GM19099 (cell line): ENCODE data around the gene KCP.

ENCODE experiments used
- POLR2A ChIP-seq: IDR thresholded peaks from 3 replicates; pipeline ENCODE4 v1.6.1; 2011; ENCODE audit warnings: low read depth; ENCODE audit not compliant: insufficient read length; ENCODE audit errors: extremely low read depth

The KCP gene

DNA sequence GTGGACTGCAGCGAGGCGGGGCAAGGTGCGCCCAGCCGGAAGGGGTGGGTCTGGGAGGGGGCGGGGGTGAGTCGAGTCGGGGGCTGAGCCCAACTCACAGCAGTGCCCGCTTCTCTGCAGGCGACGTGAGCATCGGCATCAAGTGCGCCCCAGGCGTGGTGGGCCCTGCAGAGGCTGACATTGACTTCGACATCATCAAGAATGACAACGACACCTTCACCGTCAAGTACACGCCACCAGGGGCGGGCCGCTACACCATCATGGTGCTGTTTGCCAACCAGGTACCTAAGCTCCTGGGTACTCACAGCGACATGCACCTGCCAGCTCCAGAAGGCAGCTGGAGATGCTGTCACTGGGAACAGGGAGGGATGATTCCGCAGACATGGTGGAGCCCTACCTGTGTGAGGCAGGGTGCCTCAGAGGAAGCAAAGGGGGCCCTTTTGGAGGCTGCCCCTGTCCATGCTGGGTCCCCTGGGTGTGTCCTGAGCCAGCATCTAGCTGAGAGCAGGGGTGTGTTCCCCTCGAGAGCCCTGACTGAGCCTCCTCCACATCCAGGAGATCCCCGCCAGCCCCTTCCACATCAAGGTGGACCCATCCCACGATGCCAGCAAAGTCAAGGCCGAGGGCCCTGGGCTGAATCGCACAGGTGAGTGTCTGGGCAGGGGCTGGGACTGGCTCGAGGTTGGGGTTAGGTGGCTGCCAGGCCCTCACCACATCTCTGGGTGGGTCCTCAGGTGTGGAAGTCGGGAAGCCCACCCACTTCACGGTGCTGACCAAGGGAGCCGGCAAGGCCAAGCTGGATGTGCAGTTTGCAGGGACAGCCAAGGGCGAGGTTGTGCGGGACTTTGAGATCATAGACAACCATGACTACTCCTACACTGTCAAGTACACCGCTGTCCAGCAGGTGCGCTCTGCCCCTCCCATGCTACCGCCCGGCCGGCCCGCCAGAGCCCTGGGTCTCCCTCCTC, 67.6 kb downstream of the KCP start:
- no peak for TF ChIP-seq POLR2A

DNA sequence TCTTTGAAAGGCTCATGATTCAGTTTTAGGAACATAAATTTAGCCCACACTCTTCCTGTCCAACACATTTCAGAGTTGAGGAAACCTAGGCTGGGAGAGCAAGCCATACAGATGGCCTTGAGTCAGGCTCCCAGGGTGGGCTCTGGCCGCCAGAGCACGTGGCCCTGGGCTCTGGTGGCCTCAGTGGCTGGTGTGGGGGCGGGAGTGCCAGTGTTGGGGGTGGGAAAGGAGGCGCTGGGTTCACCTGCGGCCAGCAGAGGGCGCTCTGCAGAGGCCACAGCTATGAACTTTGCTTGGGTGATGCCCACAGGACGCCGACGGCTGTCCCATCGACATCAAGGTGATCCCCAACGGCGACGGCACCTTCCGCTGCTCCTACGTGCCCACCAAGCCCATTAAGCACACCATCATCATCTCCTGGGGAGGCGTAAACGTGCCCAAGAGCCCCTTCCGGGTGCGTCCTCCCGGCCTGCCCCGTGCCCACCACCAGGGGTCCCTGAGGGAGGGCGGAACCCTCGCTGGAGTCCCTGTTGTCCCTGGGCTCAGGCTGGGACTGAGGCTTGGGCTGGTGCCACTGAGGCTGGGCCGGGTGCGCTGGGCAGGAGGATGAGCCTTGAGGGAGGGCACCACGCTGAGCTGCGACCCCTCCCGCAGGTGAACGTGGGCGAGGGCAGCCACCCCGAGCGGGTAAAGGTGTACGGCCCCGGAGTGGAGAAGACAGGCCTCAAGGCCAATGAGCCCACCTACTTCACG, 68.4 kb downstream of the KCP start:
- no peak for TF ChIP-seq POLR2A

DNA sequence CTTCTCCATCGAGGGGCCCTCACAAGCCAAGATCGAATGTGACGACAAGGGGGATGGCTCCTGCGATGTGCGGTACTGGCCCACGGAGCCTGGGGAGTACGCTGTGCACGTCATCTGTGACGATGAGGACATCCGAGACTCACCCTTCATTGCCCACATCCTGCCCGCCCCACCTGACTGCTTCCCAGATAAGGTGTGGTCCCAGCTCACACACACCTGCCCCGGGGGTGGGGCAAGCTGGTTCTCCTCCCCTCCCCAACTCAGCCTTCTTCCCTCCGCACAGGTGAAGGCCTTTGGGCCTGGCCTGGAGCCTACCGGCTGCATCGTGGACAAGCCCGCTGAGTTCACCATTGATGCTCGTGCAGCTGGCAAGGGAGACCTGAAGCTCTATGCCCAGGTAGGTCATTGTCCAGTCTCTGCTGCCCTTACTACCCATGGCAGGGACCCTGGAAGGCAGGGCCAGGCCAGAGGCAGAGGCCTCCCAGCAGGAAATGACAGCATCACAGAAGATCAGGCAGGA, 69.3 kb downstream of the KCP start:
- TF ChIP-seq POLR2A, result no peak

DNA sequence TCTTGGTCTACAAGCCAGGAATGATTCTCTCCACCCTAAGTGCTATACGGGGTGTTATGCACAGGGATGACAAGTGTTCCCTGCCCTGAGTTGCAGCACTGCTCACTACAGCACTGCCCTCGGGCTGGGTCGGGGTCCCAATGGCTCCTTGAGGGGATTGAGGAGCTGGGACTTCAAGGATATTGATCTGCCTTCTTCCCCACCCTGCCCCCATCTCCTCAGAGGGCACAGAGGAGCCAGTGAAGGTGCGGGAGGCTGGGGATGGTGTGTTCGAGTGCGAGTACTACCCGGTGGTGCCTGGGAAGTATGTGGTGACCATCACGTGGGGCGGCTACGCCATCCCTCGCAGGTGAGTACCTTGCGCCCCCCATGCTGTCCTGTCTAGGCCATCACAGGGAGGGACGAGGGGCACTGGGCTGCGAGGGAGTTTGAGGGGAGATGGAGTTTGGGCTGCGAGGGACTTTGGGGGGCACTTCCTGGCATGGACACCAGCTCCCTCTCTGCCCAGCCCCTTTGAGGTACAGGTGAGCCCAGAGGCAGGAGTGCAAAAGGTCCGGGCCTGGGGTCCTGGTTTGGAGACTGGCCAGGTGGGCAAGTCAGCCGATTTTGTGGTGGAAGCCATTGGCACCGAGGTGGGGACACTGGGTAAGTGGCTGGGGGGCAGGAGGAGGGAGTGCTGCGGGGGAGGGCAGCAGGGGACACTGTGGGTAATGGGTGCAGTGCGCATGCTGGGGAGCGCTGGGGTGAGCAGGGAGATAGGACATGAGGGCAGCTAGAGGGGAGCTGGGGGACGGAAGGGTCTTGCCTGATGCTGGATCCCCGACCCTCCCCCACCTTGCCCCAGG, 70.0 kb downstream of the KCP start:
- TF ChIP-seq POLR2A, result no peak

DNA sequence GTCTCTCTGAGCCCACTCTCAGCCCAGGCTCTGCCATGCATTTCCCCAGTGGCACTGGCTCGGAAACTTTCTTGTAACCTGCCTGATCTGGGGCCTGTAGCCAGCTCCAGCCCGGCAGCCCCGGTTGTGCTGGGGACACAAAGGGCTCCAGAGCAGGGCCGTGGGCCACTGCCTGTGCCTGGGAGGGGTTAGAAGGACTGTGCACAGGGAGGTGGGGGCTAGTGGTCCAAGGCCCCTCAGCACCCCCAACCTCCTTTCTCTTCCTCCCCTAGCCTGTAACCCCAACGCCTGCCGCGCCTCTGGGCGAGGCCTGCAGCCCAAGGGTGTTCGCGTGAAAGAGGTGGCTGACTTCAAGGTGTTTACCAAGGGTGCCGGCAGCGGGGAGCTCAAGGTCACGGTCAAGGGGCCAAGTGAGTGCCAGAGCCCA, 70.7 kb downstream of the KCP start:
- TF ChIP-seq POLR2A, result no peak

DNA sequence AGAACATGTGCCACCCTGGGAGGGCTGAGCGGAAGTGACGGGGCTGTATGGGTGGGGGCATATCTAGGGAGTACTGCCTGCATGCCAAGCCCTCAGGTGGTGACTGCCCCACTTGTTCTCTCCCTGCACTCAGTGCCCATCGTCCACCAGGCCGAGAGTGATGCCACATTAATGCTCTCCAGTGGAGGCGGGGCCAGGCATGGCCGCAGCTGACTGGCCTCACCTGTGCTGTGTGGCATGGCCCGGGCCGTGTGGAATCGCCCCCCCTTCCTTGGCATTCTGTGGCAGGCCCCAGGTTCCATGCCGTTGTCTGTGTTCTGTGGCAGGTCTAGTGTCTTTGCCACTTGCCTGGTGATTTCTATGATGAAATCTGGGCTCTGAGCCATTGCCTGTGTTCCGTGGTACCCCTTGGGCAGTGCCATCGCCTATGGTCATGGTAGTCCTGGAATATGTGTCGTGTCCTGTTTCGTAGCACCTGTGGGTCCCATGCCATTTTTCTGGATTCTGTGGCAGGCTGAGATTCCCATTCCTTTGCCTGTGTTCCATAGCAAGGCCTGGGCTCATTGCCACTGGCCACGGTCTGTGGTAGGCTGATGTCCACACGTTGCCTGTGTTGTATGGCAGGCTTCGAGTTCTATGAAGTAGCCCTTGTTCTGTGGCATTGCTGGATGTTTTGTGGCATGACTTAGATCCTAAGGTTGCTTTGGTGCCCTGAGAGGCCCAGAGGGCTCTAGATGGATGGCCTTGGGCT, 71.4 kb downstream of the KCP start:
- TF ChIP-seq POLR2A, result no peak

DNA sequence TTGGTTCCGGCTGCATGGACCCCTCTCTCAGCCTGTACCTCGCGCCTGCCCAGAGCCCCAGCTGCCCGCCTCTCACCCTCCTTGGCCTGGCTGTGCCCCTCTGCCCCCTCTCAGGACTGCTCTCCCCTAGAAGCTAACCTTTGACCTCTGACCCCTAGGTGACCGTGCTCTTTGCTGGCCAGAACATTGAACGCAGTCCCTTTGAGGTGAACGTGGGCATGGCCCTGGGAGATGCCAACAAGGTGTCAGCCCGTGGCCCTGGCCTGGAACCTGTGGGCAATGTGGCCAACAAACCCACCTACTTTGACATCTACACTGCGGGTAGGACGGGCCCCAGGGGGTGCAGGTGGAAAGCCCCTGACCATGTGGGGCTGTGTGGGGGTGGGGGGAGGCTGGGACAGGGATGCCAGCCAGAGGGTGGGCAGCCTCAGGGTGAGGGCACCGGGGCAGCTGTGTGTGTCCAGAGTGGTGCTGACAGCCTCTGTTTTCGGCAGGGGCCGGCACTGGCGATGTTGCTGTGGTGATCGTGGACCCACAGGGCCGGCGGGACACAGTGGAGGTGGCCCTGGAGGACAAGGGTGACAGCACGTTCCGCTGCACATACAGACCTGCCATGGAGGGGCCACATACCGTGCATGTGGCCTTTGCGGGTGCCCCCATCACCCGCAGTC, 72.3 kb downstream of the KCP start:
- TF ChIP-seq POLR2A, result no peak

DNA sequence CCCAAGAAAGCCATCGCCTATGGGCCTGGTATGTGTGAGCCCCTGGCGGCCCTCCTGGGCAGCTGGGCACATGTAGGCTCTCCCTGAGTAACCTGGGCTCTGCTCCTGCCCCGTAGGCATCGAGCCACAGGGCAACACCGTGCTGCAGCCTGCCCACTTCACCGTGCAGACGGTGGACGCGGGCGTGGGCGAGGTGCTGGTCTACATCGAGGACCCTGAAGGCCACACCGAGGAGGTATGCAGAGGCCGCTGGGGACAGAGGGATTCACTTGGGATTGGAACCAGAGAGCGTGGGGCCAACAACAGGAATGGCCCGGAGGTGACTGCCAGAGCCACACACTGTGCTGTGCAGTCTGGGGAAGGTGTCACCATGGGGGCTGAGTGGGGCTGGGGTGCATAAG, 73.0 kb downstream of the KCP start:
- no peak for TF ChIP-seq POLR2A

DNA sequence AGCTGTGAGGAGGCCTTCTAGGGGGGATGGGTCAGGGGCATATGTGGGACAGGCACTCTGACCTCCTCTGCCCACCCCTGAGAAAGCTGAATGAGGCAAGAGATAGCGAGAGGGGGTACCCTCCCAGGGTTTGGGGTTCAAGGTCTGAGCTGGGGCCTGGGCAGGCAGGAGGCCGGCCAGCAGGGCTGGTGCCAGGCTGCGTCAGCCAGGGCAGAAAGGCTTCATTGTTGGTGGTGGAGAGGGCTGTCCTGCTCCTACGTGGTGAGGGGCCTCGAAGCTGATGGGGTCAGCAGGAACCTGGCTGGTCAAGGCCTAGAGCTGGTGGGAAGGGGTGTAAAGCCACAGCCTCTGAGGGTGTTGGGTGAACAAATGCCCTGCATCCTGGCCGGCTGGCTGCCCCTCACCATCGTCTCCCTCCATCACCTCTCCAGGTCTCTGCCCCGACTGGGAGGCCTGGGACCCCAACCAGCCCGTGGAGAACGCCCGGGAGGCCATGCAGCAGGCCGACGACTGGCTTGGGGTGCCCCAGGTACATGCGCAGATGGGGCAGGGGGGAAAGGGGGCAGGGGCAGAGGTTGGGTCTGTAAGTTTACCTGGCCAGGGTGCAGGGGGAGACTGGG, 73.7 kb downstream of the KCP start:
- no peak for TF ChIP-seq POLR2A

DNA sequence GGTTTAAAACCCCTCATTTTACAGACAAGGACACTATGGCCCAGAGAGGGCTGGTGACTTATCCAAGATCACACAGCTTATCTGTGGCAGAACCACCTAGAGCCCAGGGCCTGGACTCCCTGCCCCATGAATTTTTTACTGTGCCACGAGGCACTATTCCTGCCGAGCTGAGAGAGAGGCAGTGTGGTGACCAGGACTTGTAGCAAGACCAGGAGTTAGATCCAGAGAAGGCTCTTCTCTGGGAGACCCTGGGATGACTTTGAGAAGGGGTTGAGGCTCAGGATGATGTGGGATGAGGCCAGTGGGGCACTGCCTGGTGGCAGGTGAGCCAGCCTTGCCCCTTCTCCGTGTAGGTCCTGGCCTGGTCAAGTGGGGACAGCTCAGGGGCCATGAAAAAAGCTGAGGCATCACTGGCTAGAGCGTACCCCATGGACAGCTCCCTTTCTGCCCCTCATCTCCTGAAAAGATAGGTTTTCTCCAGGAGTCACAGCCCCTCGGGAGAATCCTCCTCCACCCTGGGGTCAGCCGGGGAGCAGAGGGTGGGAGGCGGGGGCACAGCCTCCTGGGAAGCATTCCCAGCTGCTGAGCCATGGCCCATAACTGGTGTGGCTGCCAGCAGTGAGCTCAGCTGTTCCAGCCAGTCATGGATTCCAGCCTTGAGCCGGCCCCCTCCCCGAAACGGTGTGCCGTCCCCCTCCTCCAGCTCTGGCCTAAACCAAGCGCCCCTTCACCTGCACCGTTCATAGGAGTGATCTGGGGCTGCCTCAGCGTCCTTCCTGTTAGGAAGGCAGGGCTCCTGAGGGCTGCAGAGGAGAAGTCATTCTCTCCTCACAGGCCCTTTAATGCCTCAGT, 74.5 kb downstream of the KCP start:
- TF ChIP-seq POLR2A, result no peak

DNA sequence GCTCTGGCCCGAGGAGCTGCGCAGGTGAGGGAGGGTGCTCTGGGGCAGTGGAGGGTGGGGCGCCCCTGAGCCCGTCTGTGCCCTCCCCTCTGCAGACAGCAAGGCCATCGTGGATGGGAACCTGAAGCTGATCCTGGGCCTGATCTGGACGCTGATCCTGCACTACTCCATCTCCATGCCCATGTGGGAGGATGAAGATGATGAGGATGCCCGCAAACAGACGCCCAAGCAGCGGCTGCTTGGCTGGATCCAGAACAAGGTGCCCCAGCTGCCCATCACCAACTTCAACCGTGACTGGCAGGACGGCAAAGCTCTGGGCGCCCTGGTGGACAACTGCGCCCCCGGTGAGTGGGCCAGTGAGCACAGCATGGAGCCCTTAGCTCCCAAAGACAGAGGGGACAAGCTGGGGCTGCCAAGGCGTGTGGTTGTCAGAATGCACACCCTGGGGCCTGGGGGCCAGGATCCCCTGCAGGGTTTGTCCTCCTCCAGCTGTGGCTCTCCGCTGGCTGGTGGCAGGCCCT, 75.2 kb downstream of the KCP start:
- TF ChIP-seq POLR2A, result no peak

DNA sequence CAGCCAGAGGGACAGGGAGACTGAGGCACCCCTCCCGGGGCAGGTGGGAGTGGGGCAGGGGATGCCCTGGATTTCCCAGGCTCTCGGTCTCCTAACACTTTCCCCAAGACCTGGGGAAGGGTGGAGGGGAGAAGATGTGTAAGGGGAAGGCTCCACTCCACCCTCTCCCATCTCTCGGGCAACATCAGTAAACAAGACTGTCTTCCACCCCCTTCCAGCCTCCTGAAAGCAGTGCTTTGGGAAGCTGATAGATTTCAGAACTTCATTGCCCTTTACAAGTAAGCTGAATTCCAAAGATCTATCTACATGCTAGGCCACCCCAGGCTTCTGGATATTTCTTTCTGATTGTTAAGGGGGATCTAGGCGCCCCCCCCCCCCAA, 76.6 kb downstream of the KCP start:
- TF ChIP-seq POLR2A, result no peak
